CD14-positive monocyte (primary cell): ENCODE data around the gene RFX3. TPM values are rescaled to one million over a fixed set of nuclear protein-coding genes. Genes with fewer than 3 reads are reported as not detected.

Experiments used
- DNase-seq, 3 donors: peaks; one replicate each; pipeline ENCODE4 v3.0.0-alpha.2; 2011 to 2022
- H2AFZ ChIP-seq: 2 replicates; pipeline ENCODE4 v1.6.0; 2012; ENCODE audit warnings: mild to moderate bottlenecking, low read depth, low read length, inconsistent platforms; ENCODE audit not compliant: insufficient read depth, poor library complexity, severe bottlenecking
- H3K27ac ChIP-seq, 2 donors: 1 replicate in 1 of 2; 2 replicates in 1 of 2; pipeline ENCODE4 v1.5.1; 2012 to 2013; ENCODE audit warnings: low read length in 2 of 2, control low read depth in 1 of 2, inconsistent platforms in 1 of 2, low read depth in 1 of 2, mild to moderate bottlenecking in 1 of 2
- H3K27me3 ChIP-seq, 2 donors: one replicate each; pipeline versions ENCODE4 v1.6.0 to v1.6.1; 2011 to 2013; ENCODE audit warnings: low read length in 2 of 2; ENCODE audit not compliant: control insufficient read depth in 2 of 2, insufficient read depth in 2 of 2
- H3K36me3 ChIP-seq, 2 donors: replicated peaks in 1 of 2; 1 replicate in 1 of 2; 2 replicates in 1 of 2; pipeline versions ENCODE4 v1.5.1 to v1.6.1; 2012 to 2013; ENCODE audit warnings: low read length in 2 of 2, control low read depth in 1 of 2, inconsistent platforms in 1 of 2, mild to moderate bottlenecking in 1 of 2; ENCODE audit not compliant: insufficient read depth in 2 of 2, control insufficient read depth in 1 of 2
- H3K4me1 ChIP-seq, 2 donors: 1 replicate in 1 of 2; 2 replicates in 1 of 2; pipeline versions ENCODE4 v1.5.1 to v1.6.1; 2012 to 2013; ENCODE audit warnings: low read length in 2 of 2, control low read depth in 1 of 2, inconsistent platforms in 1 of 2, mild to moderate bottlenecking in 1 of 2, moderate library complexity in 1 of 2; ENCODE audit not compliant: insufficient read depth in 2 of 2, control insufficient read depth in 1 of 2
- H3K4me2 ChIP-seq: replicated peaks from 2 replicates; pipeline ENCODE3; 2012; ENCODE audit warnings: low read length, moderate library complexity, mild to moderate bottlenecking; ENCODE audit not compliant: poor library complexity, severe bottlenecking; ENCODE audit errors: extremely low read depth
- H3K4me3 ChIP-seq, 3 experiments: fragments of 200-600 bp in 1 of 3; sonication (generic) in 1 of 3; replicated peaks in 1 of 3; 1 replicate in 2 of 3; 2 replicates in 1 of 3; pipeline ENCODE4 v1.5.1; 2011 to 2013; ENCODE audit warnings: low read length in 3 of 3, mild to moderate bottlenecking in 3 of 3, control low read depth in 2 of 3, low read depth in 2 of 3, inconsistent platforms in 1 of 3, moderate library complexity in 1 of 3
- H3K79me2 ChIP-seq: 2 replicates; pipeline ENCODE4 v1.6.0; 2012; ENCODE audit warnings: mild to moderate bottlenecking, control low read depth, inconsistent platforms, low read length, moderate library complexity; ENCODE audit not compliant: insufficient read depth
- H3K9ac ChIP-seq: 2 replicates; pipeline ENCODE4 v1.6.0; 2017; ENCODE audit warnings: low read length, mild to moderate bottlenecking; ENCODE audit not compliant: insufficient read depth, poor library complexity, severe bottlenecking
- H3K9me3 ChIP-seq, 2 donors: replicated peaks in 1 of 2; 1 replicate in 1 of 2; 2 replicates in 1 of 2; pipeline versions ENCODE4 v1.5.1 to v1.6.1; 2012 to 2013; ENCODE audit warnings: low read length in 2 of 2, control low read depth in 1 of 2; ENCODE audit not compliant: control insufficient read depth in 1 of 2, insufficient read depth in 1 of 2
- H4K20me1 ChIP-seq: 2 replicates; pipeline ENCODE4 v1.6.0; 2012; ENCODE audit warnings: mild to moderate bottlenecking, low read length, control low read depth, moderate library complexity; ENCODE audit not compliant: insufficient read depth
- H3K27ac Mint-ChIP-seq, 7 donors: one replicate each; pipeline ENCODE4 v1.8.0; 2020; ENCODE audit warnings: mild to moderate bottlenecking in 7 of 7, mixed read lengths in 7 of 7, moderate library complexity in 6 of 7, inconsistent platforms in 2 of 7
- H3K27me3 Mint-ChIP-seq, 3 donors: one replicate each; pipeline ENCODE4 v1.8.0; 2021 to 2022; ENCODE audit warnings: low read depth in 3 of 3, mild to moderate bottlenecking in 3 of 3, mixed read lengths in 3 of 3, moderate library complexity in 3 of 3, inconsistent platforms in 1 of 3
- H3K36me3 Mint-ChIP-seq, 2 donors: one replicate each; pipeline ENCODE4 v1.8.0; 2020; ENCODE audit warnings: mixed read lengths in 2 of 2, inconsistent platforms in 1 of 2, mild to moderate bottlenecking in 1 of 2
- H3K4me1 Mint-ChIP-seq: one replicate; pipeline ENCODE4 v1.8.0; 2020; ENCODE audit warnings: mild to moderate bottlenecking, mixed read lengths
- H3K4me3 Mint-ChIP-seq, 2 donors: one replicate each; pipeline ENCODE4 v1.8.0; 2020; ENCODE audit warnings: mild to moderate bottlenecking in 2 of 2, mixed read lengths in 2 of 2, moderate library complexity in 1 of 2
- H3K9me3 Mint-ChIP-seq, 7 donors: one replicate each; pipeline ENCODE4 v1.8.0; 2020 to 2022; ENCODE audit warnings: mixed read lengths in 7 of 7, mild to moderate bottlenecking in 6 of 7, moderate library complexity in 6 of 7, inconsistent platforms in 2 of 7
- CTCF ChIP-seq: fragments of 200-600 bp; IDR thresholded peaks from one replicate; pipeline ENCODE4 v1.8.0; 2022; ENCODE audit warnings: antibody characterized with exemption, mild to moderate bottlenecking
- WGBS: methylation state at CpG from one replicate; pipeline ENCODE4 v1.1.5; 2013; ENCODE audit warnings: missing lambda C conversion rate; ENCODE audit not compliant: insufficient coverage; 5-methylcytosine and 5-hydroxymethylcytosine counted together
- intact Hi-C, 2 donors: fragments of 100-400 bp; cut with micrococcal nuclease; formaldehyde crosslinking; loops; one replicate each; pipeline versions ENCODE4 v1.15.0 to v1.15.1; 2023
- polyA plus RNA-seq, 3 donors: library from polyadenylated mRNA; depleted of rRNA in 1 of 3; unstranded in 2 of 3; stranded (reverse) in 1 of 3; fragments of 300-500 nt in 2 of 3; fragments of >200 nt in 1 of 3; fragmentation: Illumina TruSeq in 2 of 3; gene quantifications; 1 replicate in 2 of 3; 2 replicates in 1 of 3; pipeline ENCODE4 v1.2.3, GENCODE V29; 2012 to 2021

Gene RFX3
- polyA plus RNA-seq, 3 donors: 1.7 to 5.2 (median 3.2) TPM

GRCh38 chr9:3526165-3526996 lies 580 bp upstream of the RFX3 start:
- Histone ChIP-seq H3K4me3 (peak overlapping the region; percentile 72 to 84 (median 80)), H3K4me1 (peaks cover 24 to 45% of the 10 kb centered on the region in 2 donors), H3K4me2 (peak overlapping the region; percentile 75), H3K27me3 (no peaks in the 10 kb centered on the region), H2AFZ (peak overlapping the region; percentile 84), H3K27ac (peak overlapping the region; percentile 99 to 100), H3K79me2 (peaks cover 73% of the 10 kb centered on the region), H3K9me3 (no peaks in the 10 kb centered on the region), H3K36me3 (no peaks in the 10 kb centered on the region), H3K9ac (peak overlapping the region; percentile 98), H4K20me1 (no peaks in the 10 kb centered on the region)
- H3K27ac Mint-ChIP-seq: peak overlapping the region; percentile 99 to 100 (median 100)
- peaks cover 0 to 2% (median 0%) of the 10 kb centered on the region in 7 donors for H3K9me3 Mint-ChIP-seq
- whole genome bisulfite sequencing: under 1% methylated on average over 59 of the region's 74 CpGs
- H3K4me3 Mint-ChIP-seq: peak overlapping the region; percentile 94 to 98
- peaks cover 10 to 15% of the 10 kb centered on the region in 2 donors for H3K36me3 Mint-ChIP-seq
- intact Hi-C loops: loop anchor here (2.0 to 10.0 kb wide), 3 partner anchors 50 to 1512 kb away; partner anchors contain the start of genes SMARCA2 (in 2 of the 2) and PUM3 (in 1 of the 2)
- TF ChIP-seq CTCF: no peak
- DNase-seq: peak; percentile 82 to 88 (median 84)
- peaks cover 0 to 4% (median 3%) of the 10 kb centered on the region in 3 donors for H3K27me3 Mint-ChIP-seq
- H3K4me1 Mint-ChIP-seq: peaks cover 40% of the 10 kb centered on the region

- Histone ChIP-seq H4K20me1 (no peaks in the 10 kb centered on the region), H3K27ac (peak overlapping the region; percentile 99 to 100), H3K9ac (peak overlapping the region; percentile 98), H3K27me3 (no peaks in the 10 kb centered on the region), H2AFZ (peak overlapping the region; percentile 84), H3K79me2 (peaks cover 69% of the 10 kb centered on the region), H3K9me3 (no peaks in the 10 kb centered on the region), H3K4me3 (peak overlapping the region; percentile 72 to 84 (median 80)), H3K36me3 (no peaks in the 10 kb centered on the region), H3K4me1 (peaks cover 24 to 45% of the 10 kb centered on the region in 2 donors), H3K4me2 (peak overlapping the region; percentile 75)
- no peak for DNase-seq
- peak overlapping the region; percentile 94 for H3K4me3 Mint-ChIP-seq
- H3K27me3 Mint-ChIP-seq: peaks cover 0 to 4% (median 3%) of the 10 kb centered on the region in 3 donors
- peaks cover 40% of the 10 kb centered on the region for H3K4me1 Mint-ChIP-seq
- intact Hi-C loops: loop anchor here (10.0 kb wide), 2 partner anchors 680 to 1510 kb away; partner anchors contain the start of genes SMARCA2 (in 2 of the 2) and PUM3 (in 1 of the 2)
- H3K36me3 Mint-ChIP-seq: peaks cover 4 to 9% of the 10 kb centered on the region in 2 donors
- no peak for TF ChIP-seq CTCF
- under 1% methylated on average over 27 of the region's 43 CpGs for whole genome bisulfite sequencing
- peak overlapping the region; percentile 99 to 100 (median 100) for H3K27ac Mint-ChIP-seq
- peaks cover 0 to 2% (median 0%) of the 10 kb centered on the region in 7 donors for H3K9me3 Mint-ChIP-seq
Measured at GRCh38 chr9:3525096-3525835, 535 bp downstream of the RFX3 start.
